GM12891 (cell line): ENCODE data around the gene KDM4E.
"Not testable (repeated sequence)": the region's sequence is repeated elsewhere in the genome, so short reads cannot be mapped to it uniquely, and the experiment has no call there.

Experiments
- POLR2A ChIP-seq: IDR thresholded peaks from 2 replicates; pipeline ENCODE4 v1.6.1; 2011; ENCODE audit warnings: low read depth, low read length, control low read depth
- POLR2AphosphoS5 ChIP-seq: IDR thresholded peaks from 2 replicates; pipeline ENCODE4 v1.6.1; 2011; ENCODE audit warnings: low read depth, low read length, control low read depth
- TAF1 ChIP-seq: IDR thresholded peaks from 2 replicates; pipeline ENCODE4 v1.6.1; 2011; ENCODE audit warnings: low read depth, low read length, control low read depth

- not testable (repeated sequence) for TF ChIP-seq POLR2A, POLR2AphosphoS5, TAF1
Measured at GRCh38 chr11:95025594-95025993, 536 bp downstream of the KDM4E start.
